ENCODE measurements around the gene STRADB.
"Not testable (repeated sequence)": the region's sequence is repeated elsewhere in the genome, so short reads cannot be mapped to it uniquely, and the experiment has no call there.

Gene STRADB

DNA sequence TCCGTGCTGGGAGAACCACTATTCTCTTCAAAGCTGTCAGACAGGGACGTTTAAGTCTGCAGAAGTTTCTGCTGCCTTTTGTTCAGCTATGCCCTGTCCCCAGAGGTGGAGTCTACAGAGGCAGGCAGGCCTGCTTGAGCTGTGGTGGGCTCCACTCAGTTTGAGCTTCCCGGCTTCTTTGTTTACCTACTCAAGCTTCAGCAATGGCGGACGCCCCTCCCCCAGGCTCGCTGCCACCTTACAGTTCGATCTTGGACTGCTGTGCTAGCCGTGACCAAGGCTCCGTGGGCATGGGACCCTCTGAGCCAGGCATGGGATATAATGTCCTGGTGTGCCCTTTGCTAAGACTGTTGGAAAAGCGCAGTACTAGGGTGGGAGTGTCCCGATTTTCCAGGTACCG, 21.2 kb upstream of the STRADB start:
- DNase-seq (ENCODE audit: low read depth in 2 of 2) = not testable (repeated sequence)

- DNase-seq (ENCODE audit: low read depth in 2 of 2) = no peak
These were observed 20.7 kb upstream of the STRADB start for GRCh38 chr2:201430839-201431238.

DNA sequence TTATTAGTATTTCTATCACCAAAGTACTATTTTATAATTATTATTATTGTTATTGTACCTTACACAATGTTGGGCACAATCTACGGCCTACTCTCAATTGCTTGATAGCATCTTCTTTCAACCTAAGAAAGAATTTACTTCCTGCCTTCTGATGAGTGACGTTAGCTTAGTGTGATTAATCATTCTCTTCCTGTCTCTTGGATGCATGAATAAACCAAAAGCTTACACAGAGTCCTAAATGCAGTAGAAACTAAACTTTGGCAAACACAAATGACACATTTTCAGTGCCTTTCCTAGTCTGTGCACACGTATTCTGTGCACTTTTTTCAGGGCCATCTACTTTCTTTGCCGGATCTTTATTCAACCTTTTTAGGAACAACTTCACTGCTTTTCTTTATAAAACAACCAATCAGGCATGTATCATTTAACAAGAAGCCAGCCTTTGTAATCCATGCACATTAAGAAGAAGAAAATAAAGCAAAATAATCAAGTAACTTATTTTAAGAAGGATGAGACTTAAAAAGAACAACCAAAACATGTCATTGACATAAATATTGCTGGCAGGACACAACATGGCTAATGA, 19.4 kb upstream of the STRADB start:
- DNase-seq (ENCODE audit: low read depth in 2 of 2) = no peak

- DNase-seq (ENCODE audit: low read depth in 2 of 2) = no peak
These were observed 18.7 kb upstream of the STRADB start for GRCh38 chr2:201432621-201433393.

- DNase-seq (ENCODE audit: low read depth in 2 of 2) = no peak
These were observed 18.0 kb upstream of the STRADB start for GRCh38 chr2:201433394-201433995.

GRCh38 chr2:201436141-201436540, 15.4 kb upstream of the STRADB start:
- DNase-seq (ENCODE audit: low read depth in 2 of 2) = no peak

DNA sequence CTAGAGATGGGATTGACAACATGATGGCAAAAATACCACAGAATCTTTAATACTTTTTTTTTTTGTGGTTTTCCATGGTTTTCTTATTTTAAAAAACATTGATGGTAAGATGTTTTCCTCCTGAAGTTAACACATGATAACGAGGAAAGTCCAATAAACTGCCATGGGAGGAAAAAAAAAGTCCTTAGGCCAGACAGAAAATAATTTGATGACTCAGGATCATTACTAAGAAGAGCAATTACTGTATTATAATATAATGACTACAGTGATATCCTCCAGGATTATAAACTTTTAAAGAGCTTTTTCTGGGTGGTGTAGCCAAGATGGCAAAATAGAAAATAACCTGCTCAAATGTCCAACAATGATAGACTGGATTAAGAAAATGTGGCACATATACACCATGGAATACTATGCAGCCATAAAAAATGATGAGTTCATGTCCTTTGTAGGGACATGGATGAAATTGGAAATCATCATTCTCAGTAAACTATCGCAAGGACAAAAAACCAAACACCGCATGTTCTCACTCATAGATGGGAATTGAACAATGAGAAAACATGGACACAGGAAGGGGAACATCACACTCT, 12.1 kb upstream of the STRADB start:
- not testable (repeated sequence) for DNase-seq (ENCODE audit: low read depth in 2 of 2)

DNA sequence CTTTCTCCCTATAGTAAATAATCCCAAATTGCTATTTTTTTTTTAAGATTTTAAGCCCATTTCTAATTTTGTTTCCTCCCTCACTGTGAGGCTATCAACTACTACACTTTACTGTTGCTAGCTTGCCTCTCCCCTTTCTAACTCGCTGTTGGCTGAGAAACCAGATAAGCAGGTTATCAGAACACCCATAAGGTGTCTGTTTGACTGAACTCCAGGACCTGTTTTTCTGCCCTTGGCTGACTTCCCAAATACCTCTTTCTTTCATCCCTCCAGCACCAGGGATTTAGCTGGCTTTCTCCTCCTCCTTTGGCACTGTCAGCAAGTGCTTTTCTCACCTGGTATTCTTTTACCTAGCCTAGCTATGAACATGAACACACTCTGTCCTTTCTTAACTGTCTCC, 11.4 kb upstream of the STRADB start:
- DNase-seq (ENCODE audit: low read depth in 2 of 2) = no peak

GRCh38 chr2:201441409-201441808, 10.1 kb upstream of the STRADB start:
- no peak for DNase-seq (ENCODE audit: low read depth in 2 of 2)

DNA sequence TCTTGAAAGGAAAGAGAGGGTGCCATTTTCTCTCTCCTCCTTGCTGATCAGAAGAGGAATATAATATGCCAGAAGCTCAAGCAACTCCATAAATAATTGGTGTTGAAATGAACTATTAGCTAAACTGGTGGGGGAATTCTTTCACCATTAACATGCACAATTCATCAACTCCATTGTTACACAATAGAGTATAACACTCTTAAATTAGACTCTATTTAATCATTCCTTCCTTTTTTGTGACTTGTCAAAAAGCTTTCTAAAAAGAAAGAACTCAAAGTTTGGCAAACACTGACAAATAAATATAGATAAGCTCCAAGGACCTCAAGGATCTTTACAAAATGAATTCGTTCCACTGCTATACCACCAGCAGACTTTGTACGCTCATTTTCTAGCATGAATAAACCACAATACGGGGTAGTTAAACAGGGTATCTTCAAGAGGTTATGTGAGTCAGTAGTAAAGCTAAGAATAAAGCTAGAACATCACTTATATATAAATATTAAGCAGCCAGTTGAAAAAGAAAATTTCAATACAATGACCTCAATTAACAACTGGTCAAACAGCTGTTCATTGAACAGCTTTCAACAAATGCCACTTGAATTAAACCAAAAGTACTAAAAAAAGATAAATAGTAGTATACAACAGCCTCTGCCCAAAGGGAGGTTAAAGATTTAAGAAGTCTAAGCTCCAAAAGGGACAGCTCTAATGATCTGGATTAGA, 6.6 kb upstream of the STRADB start:
- DNase-seq (ENCODE audit: low read depth in 2 of 2) = no peak

DNA sequence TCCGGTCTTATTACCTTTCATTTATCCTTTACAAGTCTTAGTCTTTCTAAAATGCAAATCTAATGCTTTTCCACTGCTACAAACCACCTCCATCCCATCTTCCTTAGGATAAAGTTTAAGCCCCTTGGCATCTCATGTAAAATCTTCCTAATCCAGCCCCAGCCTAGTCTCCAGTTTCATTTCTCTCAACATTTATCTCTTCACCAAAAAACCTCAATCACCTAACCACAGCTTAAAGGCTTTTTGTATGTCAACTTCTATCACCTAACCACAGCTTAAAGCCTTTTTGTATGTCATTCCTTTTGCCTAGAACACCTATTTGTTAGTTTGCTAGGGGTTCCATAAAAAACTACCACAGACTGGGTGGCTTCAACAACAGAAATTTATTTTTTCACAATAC, 4.5 kb upstream of the STRADB start:
- no peak for DNase-seq (ENCODE audit: low read depth in 2 of 2)

GRCh38 chr2:201448061-201448460, 3.5 kb upstream of the STRADB start:
- DNase-seq (ENCODE audit: low read depth in 2 of 2) = no peak

DNA sequence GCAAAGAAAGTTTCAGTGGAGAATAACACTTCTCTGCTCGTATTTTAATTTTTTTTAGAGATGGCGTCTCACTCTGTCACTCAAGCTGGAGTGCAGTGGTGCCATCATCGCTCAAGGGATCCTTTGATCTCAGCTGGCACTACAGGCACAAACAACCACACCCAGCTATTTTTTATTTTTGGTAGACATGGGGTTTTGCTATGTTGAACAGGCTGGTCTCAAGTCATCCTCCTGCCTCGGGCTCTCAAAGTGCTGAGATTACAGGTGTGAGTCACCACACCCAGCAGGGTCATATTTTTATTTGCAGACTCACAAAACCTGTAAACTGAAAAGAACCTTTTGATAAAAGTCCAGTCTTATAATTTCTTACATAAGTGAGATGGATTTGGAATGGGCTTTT, 2.8 kb upstream of the STRADB start:
- no peak for DNase-seq (ENCODE audit: low read depth in 2 of 2)

GRCh38 chr2:201450954-201451291, 617 bp upstream of the STRADB start:
- peak in 1 of 2 donors; percentile 5 for DNase-seq (ENCODE audit: low read depth in 2 of 2)

- peak in 1 of 2 donors; percentile 12 for DNase-seq (ENCODE audit: low read depth in 2 of 2)
These were observed 750 bp downstream of the STRADB start for GRCh38 chr2:201452058-201452921.

GRCh38 chr2:201452922-201453643, 1.5 kb downstream of the STRADB start:
- no peak for DNase-seq (ENCODE audit: low read depth in 2 of 2)

- DNase-seq (ENCODE audit: low read depth in 2 of 2) = no peak
These were observed 6.8 kb downstream of the STRADB start for GRCh38 chr2:201458381-201458780.

- no peak for DNase-seq (ENCODE audit: low read depth in 2 of 2)
These were observed 9.0 kb downstream of the STRADB start for GRCh38 chr2:201460532-201460931.

GRCh38 chr2:201464547-201464946, 13.0 kb downstream of the STRADB start:
- no peak for DNase-seq (ENCODE audit: low read depth in 2 of 2)

DNA sequence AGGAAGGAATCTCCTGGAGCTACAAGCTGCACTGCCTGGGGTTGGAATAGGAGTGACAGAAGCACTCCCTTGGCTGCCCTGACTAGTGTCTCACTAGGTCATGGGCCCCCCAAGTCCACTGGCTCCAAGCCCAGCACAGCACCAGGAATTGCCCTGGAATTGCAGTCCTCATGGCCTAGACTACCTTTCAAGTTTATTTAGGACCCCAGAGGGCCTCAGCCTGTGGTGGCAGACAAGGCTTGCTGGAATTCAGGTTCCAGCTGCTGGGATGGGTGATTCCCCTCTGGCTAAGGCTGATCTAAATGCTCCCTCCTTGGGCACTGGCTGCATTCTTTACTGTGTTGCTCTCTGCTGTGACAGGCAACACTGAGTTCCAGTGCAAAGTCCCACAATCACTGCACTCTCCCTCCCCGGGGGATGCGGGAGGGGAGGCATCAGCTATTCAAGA, 14.0 kb downstream of the STRADB start:
- DNase-seq (ENCODE audit: low read depth in 2 of 2) = no peak
